Fibroblast of mammary gland (primary cell): ENCODE data around the gene SPATA13.
A peak's percentile ranks its signal among the peaks of the same experiment; 100 is the strongest.
"Not testable (repeated sequence)": the region's sequence is repeated elsewhere in the genome, so short reads cannot be mapped to it uniquely, and the experiment has no call there.

ENCODE experiments used
- DNase-seq: peaks from one replicate; pipeline ENCODE4 v3.0.0-alpha.2; 2010; ENCODE audit warnings: low read depth
- H3K4me3 ChIP-seq: 2 replicates; pipeline ENCODE4 v1.5.1; 2011; ENCODE audit warnings: low read depth, mild to moderate bottlenecking, low read length, moderate library complexity; ENCODE audit not compliant: control insufficient read depth
- CTCF ChIP-seq: conservative IDR thresholded peaks from 2 replicates; pipeline ENCODE4 v1.5.1; 2011; ENCODE audit warnings: low read depth, low read length, inconsistent platforms; ENCODE audit not compliant: control insufficient read depth, insufficient read depth

The SPATA13 gene

GRCh38 chr13:24322470-24322869, 161.9 kb downstream of the SPATA13 start:
- not testable (repeated sequence) for DNase-seq, H3K4me3 ChIP-seq
- TF ChIP-seq CTCF, result peak; percentile 19

GRCh38 chr13:24323036-24323738, 162.7 kb downstream of the SPATA13 start:
- no peak for TF ChIP-seq CTCF
- no peak for DNase-seq

GRCh38 chr13:24323739-24324075, 163.2 kb downstream of the SPATA13 start:
- no peak for DNase-seq
- TF ChIP-seq CTCF, result no peak
- no peak overlapping the region for H3K4me3 ChIP-seq

More at GRCh38 chr13:24323036-24323738, 162.7 kb downstream of the SPATA13 start:
- no peak overlapping the region for H3K4me3 ChIP-seq

GRCh38 chr13:24327598-24327997, 167.1 kb downstream of the SPATA13 start:
- not testable (repeated sequence) for H3K4me3 ChIP-seq, DNase-seq

GRCh38 chr13:24328145-24328544, 167.6 kb downstream of the SPATA13 start:
- H3K4me3 ChIP-seq, result peak overlapping the region; percentile 6
- no peak for TF ChIP-seq CTCF

GRCh38 chr13:24338721-24339120, 178.2 kb downstream of the SPATA13 start:
- no peak for TF ChIP-seq CTCF
- DNase-seq, result no peak
- no peak overlapping the region for H3K4me3 ChIP-seq

More at GRCh38 chr13:24328145-24328544, 167.6 kb downstream of the SPATA13 start:
- DNase-seq, result no peak

- no peak overlapping the region for H3K4me3 ChIP-seq
- no peak for TF ChIP-seq CTCF
- DNase-seq, result no peak
Measured at GRCh38 chr13:24339937-24340607, 179.6 kb downstream of the SPATA13 start.
